Measurements from ENCODE around the gene AAMP.

Gene AAMP

DNA sequence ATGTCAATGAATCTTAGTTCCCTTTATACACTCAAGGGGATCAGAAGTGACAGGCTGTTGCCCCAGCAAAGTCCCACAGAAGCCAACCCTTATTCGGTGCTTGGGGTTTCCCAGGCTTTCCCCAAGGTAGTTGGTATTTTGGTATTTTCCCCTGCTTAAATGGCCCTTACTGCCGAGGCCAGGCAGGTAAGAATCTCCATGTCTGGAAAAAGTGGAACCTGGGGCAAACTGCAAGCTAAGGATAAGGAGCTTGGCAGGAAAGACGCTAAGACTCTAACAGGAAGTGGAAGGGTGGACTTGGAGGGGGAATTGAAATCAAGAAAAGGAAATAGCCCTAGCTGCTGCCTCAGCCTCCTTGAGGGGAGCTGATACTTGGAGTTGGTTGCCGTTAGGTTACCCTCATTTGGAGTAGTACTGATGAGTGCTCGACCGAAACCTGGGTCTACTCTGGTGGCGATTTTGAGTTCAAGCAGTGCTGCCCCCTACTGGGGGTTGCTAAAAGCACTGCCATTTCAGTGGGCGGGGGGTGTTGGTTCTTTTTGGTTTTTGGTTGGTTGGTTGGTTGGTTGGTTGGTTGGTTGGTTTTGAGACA, 12.5 kb downstream of the AAMP start:
- no peak for DNase-seq

- DNase-seq = no peak
These were observed 13.2 kb downstream of the AAMP start for GRCh38 chr2:218256612-218257350.

DNA sequence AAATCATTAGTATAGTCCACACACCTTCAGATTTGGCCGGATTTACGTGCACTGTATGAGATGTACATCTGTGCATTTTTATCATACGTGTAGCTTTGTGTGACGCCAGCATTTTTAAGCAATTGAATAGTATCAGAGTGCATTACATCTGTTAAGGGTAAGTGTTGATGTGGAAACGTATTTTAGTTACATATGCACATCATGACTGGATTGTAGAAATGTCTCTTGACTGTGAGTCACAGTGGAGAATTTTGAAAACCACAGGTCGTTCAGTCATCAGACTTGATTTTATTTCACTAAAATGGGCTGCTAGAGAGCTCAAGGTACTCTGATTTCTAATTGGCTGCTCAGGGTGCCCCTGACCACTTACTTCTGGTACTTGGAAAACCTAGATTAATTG, 14.5 kb downstream of the AAMP start:
- no peak for DNase-seq

GRCh38 chr2:218253232-218253625, 16.7 kb downstream of the AAMP start:
- no peak for DNase-seq

DNA sequence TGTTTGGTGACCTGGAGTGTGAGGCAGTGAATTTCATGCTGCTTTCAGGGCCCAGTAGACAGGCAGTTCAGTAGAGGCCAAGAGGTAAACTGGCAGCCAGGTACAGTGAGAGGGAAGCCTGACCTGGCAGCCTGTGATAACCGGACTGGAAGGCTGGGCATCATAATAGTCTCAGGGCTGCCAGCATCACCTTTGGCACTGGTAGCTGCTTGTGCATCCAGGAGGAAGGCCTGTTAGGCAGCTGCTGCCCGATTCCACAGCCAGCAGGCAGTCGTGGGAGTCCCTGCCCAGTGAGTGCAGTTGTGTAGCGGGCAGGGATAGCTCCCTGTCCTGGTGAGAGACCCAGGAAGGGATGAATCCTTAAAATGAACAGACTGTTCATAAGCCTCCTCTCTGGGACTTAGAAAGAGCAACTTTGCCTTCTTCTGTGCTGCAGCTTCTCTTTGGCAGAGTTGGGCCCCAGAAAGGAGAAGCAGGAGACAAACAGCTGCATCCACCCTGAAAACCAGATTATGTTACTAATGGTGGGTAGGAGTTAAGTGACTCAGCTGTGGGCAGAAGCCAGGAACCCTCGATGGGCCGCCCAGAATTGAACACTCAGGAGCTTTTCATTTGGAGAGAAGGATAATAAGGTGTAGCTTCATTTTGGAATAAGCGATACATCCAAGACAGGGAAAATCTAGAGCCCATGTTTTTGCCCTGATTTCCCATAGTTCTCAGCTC, 17.3 kb downstream of the AAMP start:
- DNase-seq = no peak

GRCh38 chr2:218249691-218250090, 20.2 kb downstream of the AAMP start:
- DNase-seq = no peak

GRCh38 chr2:218245214-218245613, 24.7 kb downstream of the AAMP start:
- DNase-seq = no peak

DNA sequence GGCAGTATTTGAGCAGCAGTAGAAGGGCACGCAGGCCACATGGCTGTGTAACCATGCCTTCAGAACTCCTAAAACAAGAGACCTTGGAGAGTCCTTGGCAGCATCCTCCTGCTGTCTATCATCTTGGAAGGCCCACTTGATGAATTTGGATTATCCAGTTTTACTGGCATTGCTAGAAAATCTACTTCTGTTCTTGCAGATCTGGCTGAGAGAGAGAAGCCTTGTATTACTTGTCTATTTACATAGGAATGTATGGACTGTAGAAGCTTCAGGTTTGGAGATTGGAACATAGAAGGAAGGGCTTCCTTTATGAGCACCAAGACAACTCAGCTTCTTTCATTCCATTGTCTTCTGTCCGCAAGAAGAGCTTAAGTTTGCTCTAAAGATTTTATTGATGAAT, 25.3 kb downstream of the AAMP start:
- no peak for DNase-seq

GRCh38 chr2:218244204-218244603, 25.7 kb downstream of the AAMP start:
- no peak for DNase-seq

GRCh38 chr2:218238887-218239286, 31.1 kb downstream of the AAMP start:
- no peak for DNase-seq

DNA sequence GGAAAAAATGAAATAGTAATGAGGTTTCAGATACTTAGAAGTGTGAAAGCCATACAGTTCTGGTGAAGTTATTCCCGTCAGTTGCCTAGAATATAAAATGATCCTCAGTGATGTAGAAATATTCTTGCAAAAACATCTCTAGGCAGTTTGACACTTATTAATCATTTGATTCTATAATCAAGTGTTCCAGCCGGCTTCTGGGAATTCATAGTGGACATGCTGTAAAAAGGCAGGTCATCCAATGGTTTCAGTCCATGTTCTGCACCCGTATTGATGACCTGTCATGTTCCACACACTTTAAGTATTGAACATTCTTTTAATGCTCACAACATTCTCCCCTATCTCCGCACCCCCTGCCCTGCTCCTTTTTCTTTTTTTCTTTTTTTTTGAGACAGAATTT, 33.1 kb downstream of the AAMP start:
- DNase-seq = no peak

DNA sequence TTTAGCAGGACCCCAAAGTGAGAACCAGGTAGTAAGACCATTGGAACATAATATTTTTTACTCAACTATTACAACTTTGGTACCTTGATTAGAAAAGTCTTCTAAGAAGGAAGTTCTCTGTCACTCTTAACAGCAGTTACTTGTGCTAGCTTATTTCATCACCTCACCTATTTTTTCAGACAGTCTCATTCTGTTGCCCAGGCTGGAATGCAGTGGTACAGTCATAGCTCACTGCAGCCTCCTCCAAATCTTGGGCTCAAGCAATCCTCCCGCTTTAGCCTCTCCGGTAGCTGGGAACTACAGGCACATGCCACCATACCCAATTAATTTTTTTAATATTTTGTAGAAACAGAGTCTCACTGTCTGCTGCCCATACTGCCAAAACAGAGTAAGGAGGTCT, 34.9 kb downstream of the AAMP start:
- DNase-seq = no peak

GRCh38 chr2:218234521-218234920, 35.4 kb downstream of the AAMP start:
- DNase-seq = no peak

GRCh38 chr2:218233543-218233942, 36.4 kb downstream of the AAMP start:
- DNase-seq = no peak

GRCh38 chr2:218230882-218231281, 39.1 kb downstream of the AAMP start:
- no peak for DNase-seq

DNA sequence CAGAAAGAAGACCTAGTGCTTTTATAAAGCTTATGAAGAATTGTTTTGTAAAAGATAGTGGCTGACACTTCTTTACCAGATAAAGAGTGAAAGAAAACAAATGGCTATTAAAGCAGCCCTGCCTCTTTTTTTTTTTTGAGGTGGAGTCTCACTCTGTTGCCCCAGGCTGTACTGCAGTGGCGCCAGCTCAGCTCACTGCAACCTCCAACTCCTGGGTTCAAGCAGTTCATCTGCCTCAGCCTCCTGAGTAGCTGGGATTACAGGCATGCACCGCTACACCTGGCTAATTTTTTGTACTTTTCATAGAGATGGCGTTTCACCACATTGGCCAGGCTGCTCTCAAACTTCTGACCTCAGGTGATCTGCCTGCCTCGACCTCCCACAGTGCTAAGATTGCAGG, 40.1 kb downstream of the AAMP start:
- no peak for DNase-seq

DNA sequence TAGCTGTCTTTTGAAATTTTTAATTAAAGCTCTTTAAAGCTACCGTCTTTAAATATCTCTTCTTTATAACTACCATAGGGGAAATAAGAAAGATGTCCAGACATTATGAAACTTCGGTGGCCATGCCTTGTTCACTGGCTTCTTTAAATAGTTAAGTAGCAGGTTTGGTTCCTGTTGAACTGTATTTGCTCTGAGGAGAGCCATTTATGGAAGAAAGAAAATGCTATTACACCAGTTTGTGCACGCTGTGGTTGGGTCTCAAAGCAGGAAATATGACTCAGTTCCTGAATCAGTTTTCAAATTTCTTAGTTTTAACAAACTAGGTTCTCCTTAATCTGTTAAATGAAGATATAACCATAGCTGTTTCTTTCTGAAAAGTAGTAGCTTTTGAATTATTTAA, 40.7 kb downstream of the AAMP start:
- no peak for DNase-seq

DNA sequence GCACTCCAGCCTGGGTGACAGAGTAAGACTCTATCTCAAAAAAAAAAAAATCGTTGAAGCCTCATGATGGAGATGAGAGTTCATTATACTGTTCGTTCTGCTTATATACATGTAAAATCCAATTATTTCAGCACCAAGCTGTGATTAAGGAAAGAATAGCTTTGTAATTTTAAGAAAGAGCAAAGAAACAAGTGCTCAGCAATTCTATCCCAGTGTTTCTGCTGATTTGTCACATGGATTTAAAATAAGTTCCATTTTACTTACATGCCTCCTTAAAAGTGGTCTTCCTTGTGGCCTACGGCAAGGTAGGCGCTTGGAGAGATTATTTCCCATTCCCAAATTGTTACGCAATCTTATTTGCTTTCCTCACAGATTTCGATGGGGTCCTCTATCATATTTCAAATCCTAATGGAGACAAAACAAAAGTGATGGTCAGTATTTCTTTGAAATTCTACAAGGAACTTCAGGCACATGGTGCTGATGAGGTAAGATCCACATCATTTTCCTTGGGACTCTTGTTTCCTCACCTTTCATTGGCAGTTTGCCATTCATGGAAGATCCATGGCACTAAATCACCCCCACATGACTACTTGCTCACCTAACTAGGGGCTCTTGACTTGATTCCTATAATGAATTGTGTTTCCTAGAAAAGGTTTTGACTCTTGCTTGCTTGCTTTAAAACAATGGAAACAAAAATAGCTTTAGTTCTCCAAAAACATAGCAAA, 41.4 kb downstream of the AAMP start:
- DNase-seq = no peak

DNA sequence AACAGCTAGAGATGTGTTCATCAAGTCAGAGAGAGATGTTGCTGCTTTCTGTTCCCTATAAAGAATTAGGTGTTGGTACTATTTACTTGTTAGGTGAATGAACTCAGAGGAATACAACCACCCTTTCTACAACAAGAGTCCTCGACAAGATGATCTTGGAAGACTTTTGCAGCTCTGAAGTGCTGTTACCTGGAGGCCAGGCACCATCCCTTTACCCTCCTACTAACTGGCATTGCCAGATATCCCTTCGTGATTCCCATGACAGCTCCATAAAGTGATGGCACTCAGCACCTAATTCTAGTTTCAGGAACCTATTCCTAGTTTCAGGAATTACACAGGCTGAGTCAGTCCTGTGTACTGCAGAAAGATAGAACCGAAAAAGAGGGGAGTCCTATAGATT, 43.0 kb downstream of the AAMP start:
- no peak for DNase-seq

DNA sequence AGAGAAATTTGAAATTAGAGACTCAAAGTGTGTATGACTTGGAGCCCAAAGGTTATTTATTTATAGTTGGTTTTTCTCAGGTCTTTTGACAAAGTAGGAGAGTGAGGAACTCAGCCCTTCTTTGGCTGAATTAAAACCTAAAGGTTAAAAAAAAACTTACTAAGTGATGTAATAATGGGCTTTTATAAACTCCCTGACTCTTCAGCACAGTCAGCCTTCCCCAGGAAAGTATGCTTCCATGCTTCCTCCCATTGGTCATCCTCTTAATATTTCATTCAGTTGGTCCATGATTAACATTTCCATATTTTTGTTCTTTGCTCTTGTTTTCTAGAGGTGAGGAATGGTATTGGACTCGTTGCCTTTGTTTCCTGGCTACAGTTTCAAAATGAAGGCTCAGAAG, 45.8 kb downstream of the AAMP start:
- no peak for DNase-seq

- DNase-seq = no peak
These were observed 46.9 kb downstream of the AAMP start for GRCh38 chr2:218223046-218223445.

- no peak for DNase-seq
These were observed 48.9 kb downstream of the AAMP start for GRCh38 chr2:218221000-218221399.

GRCh38 chr2:218219934-218220333, 50.0 kb downstream of the AAMP start:
- no peak for DNase-seq

Measured in DMS153 (cell line).